ENCODE data around the gene SAFB.

SAFB gene

GRCh38 chr19:5666921-5667610 is 44.2 kb downstream of the SAFB start:
- ATAC-seq = no peak
- no peak for TF ChIP-seq GLIS3 (CRISPR knock-in tag; IDR thresholded peaks at IDR 0.05)
- TF ChIP-seq ISL1 (CRISPR knock-in tag; IDR thresholded peaks at IDR 0.05) = no peak
- TF ChIP-seq OSR1 (CRISPR knock-in tag; IDR thresholded peaks at IDR 0.05) = no peak
- TF ChIP-seq BACH2 (CRISPR knock-in tag; IDR thresholded peaks at IDR 0.05; ENCODE audit: borderline replicate concordance) = no peak
- TF ChIP-seq ZFP3 (CRISPR knock-in tag; IDR thresholded peaks at IDR 0.05) = no peak
- TF ChIP-seq, protein P1, sequence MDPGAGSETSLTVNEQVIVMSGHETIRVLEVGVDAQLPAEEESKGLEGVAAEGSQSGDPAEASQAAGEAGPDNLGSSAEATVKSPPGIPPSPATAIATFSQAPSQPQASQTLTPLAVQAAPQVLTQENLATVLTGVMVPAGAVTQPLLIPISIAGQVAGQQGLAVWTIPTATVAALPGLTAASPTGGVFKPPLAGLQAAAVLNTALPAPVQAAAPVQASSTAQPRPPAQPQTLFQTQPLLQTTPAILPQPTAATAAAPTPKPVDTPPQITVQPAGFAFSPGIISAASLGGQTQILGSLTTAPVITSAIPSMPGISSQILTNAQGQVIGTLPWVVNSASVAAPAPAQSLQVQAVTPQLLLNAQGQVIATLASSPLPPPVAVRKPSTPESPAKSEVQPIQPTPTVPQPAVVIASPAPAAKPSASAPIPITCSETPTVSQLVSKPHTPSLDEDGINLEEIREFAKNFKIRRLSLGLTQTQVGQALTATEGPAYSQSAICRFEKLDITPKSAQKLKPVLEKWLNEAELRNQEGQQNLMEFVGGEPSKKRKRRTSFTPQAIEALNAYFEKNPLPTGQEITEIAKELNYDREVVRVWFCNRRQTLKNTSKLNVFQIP (CRISPR knock-in tag; IDR thresholded peaks at IDR 0.05; ENCODE audit: borderline replicate concordance, low read depth) = no peak
- TF ChIP-seq PATZ1 (CRISPR knock-in tag; IDR thresholded peaks at IDR 0.05; ENCODE audit: borderline replicate concordance) = no peak
- TF ChIP-seq, protein P2, sequence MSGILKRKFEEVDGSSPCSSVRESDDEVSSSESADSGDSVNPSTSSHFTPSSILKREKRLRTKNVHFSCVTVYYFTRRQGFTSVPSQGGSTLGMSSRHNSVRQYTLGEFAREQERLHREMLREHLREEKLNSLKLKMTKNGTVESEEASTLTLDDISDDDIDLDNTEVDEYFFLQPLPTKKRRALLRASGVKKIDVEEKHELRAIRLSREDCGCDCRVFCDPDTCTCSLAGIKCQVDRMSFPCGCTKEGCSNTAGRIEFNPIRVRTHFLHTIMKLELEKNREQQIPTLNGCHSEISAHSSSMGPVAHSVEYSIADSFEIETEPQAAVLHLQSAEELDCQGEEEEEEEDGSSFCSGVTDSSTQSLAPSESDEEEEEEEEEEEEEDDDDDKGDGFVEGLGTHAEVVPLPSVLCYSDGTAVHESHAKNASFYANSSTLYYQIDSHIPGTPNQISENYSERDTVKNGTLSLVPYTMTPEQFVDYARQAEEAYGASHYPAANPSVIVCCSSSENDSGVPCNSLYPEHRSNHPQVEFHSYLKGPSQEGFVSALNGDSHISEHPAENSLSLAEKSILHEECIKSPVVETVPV (CRISPR knock-in tag; IDR thresholded peaks at IDR 0.05) = no peak
- no peak for TF ChIP-seq ZNF70 (CRISPR knock-in tag; IDR thresholded peaks at IDR 0.05)
- no peak for TF ChIP-seq TOX (CRISPR knock-in tag; IDR thresholded peaks at IDR 0.05; ENCODE audit: borderline replicate concordance)
- no peak for TF ChIP-seq TCF4 (CRISPR knock-in tag; IDR thresholded peaks at IDR 0.05; ENCODE audit: borderline replicate concordance)
- no peak for TF ChIP-seq ZNF8 (CRISPR knock-in tag; IDR thresholded peaks at IDR 0.05)
- TF ChIP-seq SNAI2 (CRISPR knock-in tag; IDR thresholded peaks at IDR 0.05) = no peak
- no peak for TF ChIP-seq CSDC2 (CRISPR knock-in tag; IDR thresholded peaks at IDR 0.05)

DNA sequence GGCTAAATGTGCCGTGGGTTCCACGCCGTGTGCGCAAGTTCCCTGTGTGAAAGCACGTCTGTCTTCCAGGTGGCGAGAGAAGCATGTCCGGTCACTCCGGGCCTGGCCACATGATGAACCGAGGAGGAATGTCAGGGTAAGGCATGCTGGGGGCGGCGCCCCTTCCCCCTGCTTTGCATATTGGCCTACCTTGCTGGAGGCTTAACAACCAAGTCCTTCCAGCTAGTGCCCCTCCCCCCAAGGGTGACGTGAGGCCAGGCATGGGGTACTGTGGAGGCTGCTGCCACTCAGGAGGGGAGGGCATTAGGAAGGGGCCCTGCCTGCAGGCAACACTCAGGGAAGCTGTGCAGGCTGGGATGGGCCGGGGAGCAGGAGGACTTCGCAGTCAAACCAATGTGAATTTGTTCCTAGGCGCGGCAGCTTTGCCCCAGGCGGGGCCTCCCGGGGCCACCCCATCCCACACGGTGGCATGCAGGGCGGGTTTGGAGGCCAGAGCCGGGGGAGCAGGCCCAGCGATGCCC is 44.9 kb downstream of the SAFB start:
- no peak for TF ChIP-seq SNAI2 (CRISPR knock-in tag; IDR thresholded peaks at IDR 0.05)
- no peak for TF ChIP-seq ESRRG (CRISPR knock-in tag; IDR thresholded peaks at IDR 0.05)
- TF ChIP-seq OSR1 (CRISPR knock-in tag; IDR thresholded peaks at IDR 0.05) = no peak
- no peak for ATAC-seq

GRCh38 chr19:5669212-5669611 is 46.3 kb downstream of the SAFB start:
- TF ChIP-seq ZC3H10 (CRISPR knock-in tag; IDR thresholded peaks at IDR 0.05) (no peak), TCF4 (CRISPR knock-in tag; IDR thresholded peaks at IDR 0.05; ENCODE audit: borderline replicate concordance) (no peak), ZFP30 (CRISPR knock-in tag; IDR thresholded peaks at IDR 0.05) (no peak)
- ATAC-seq = no peak

GRCh38 chr19:5671600-5671999 is 48.7 kb downstream of the SAFB start:
- no peak for ATAC-seq
- TF ChIP-seq CREB5 (CRISPR knock-in tag; IDR thresholded peaks at IDR 0.05; ENCODE audit: low read depth) (no peak), ZNF565 (CRISPR knock-in tag; conservative IDR thresholded peaks at IDR 0.05; ENCODE audit: low read depth) (no peak), PATZ1 (CRISPR knock-in tag; IDR thresholded peaks at IDR 0.05; ENCODE audit: borderline replicate concordance) (no peak), ISL1 (CRISPR knock-in tag; IDR thresholded peaks at IDR 0.05) (no peak), ZNF70 (CRISPR knock-in tag; IDR thresholded peaks at IDR 0.05) (no peak), ZNF8 (CRISPR knock-in tag; IDR thresholded peaks at IDR 0.05) (no peak), TCF4 (CRISPR knock-in tag; IDR thresholded peaks at IDR 0.05; ENCODE audit: borderline replicate concordance) (no peak), RARB (CRISPR knock-in tag; IDR thresholded peaks at IDR 0.05) (no peak), OSR1 (CRISPR knock-in tag; IDR thresholded peaks at IDR 0.05) (no peak), GLIS3 (CRISPR knock-in tag; IDR thresholded peaks at IDR 0.05) (no peak), PPARA (CRISPR knock-in tag; IDR thresholded peaks at IDR 0.05; ENCODE audit: borderline replicate concordance) (no peak)
